H1 (cell line): ENCODE results near the gene DHRS9. TPM values are rescaled to one million over a fixed set of nuclear protein-coding genes. Genes with fewer than 3 reads are reported as not detected.

Experiments used
- CTCF ChIA-PET: fragments of 300-600 bp; sonication (Branson Sonifier 250); formaldehyde crosslinking; loops from one replicate; lab custom pipeline; 2021; ENCODE audit not compliant: partially characterized antibody; lab: Charles Lee
- POLR2A ChIA-PET: fragments of 300-600 bp; sonication (Branson Sonifier 250); formaldehyde crosslinking; loops from one replicate; lab custom pipeline; 2021; ENCODE audit warnings: inconsistent platforms; ENCODE audit not compliant: partially characterized antibody; lab: Charles Lee
- DNase-seq, 2 experiments: peaks; one replicate each; pipeline versions ENCODE4 v3.0.0 to v3.0.0-alpha.2; 2010 to 2022; ENCODE audit warnings: low spot score in 2 of 2, low read depth in 1 of 2, mixed read lengths in 1 of 2
- FAIRE-seq: peaks from 2 replicates; lab custom pipeline; 2011; peaks lifted over from hg19 to GRCh38; lab: Jason Lieb, UNC
- H2AFZ ChIP-seq: 2 replicates; pipeline ENCODE4 v1.8.1; 2012; ENCODE audit warnings: low read length, inconsistent platforms
- H2AK5ac ChIP-seq: 2 replicates; pipeline ENCODE4 v1.6.1; 2013; ENCODE audit warnings: low read depth, low read length
- H2BK120ac ChIP-seq: replicated peaks from 2 replicates; pipeline ENCODE3; 2013; ENCODE audit warnings: low read depth, low read length, inconsistent platforms
- H2BK12ac ChIP-seq: 2 replicates; pipeline ENCODE4 v1.6.1; 2013; ENCODE audit warnings: low read depth, low read length
- H2BK15ac ChIP-seq: 2 replicates; pipeline ENCODE4 v1.6.1; 2013; ENCODE audit warnings: low read length
- H2BK20ac ChIP-seq: 2 replicates; pipeline ENCODE4 v1.6.1; 2013; ENCODE audit warnings: low read length
- H2BK5ac ChIP-seq: 2 replicates; pipeline ENCODE4 v1.6.1; 2013; ENCODE audit warnings: low read depth, low read length
- H3K14ac ChIP-seq: 2 replicates; pipeline ENCODE4 v1.6.1; 2013; ENCODE audit warnings: inconsistent platforms; ENCODE audit not compliant: insufficient read length
- H3K18ac ChIP-seq: 2 replicates; pipeline ENCODE4 v1.6.1; 2013; ENCODE audit warnings: low read length; ENCODE audit errors: extremely low read depth
- H3K23ac ChIP-seq: 2 replicates; pipeline ENCODE4 v1.6.1; 2013; ENCODE audit warnings: inconsistent platforms; ENCODE audit not compliant: insufficient read length
- H3K23me2 ChIP-seq: 2 replicates; pipeline ENCODE4 v1.6.1; 2013; ENCODE audit warnings: low read depth, low read length
- H3K27ac ChIP-seq: 2 replicates; pipeline ENCODE4 v1.6.1; 2011; ENCODE audit warnings: low read depth, low read length, inconsistent platforms
- H3K27me3 ChIP-seq, 4 experiments: replicated peaks in 1 of 4; 1 replicate in 1 of 4; 2 replicates in 3 of 4; pipeline versions ENCODE4 v1.6.1 to v1.8.1; 2011 to 2013; ENCODE audit warnings: low read length in 3 of 4, mild to moderate bottlenecking in 3 of 4, inconsistent platforms in 2 of 4, mixed read lengths in 2 of 4, moderate library complexity in 1 of 4; ENCODE audit not compliant: control insufficient read depth in 3 of 4, insufficient read depth in 3 of 4; ENCODE audit errors: extremely low read depth in 1 of 4
- H3K36me3 ChIP-seq, 4 experiments: 2 replicates each; pipeline versions ENCODE4 v1.6.1 to v1.8.1; 2011 to 2013; ENCODE audit warnings: mild to moderate bottlenecking in 4 of 4, low read length in 3 of 4, moderate library complexity in 2 of 4, control low read depth in 1 of 4, inconsistent platforms in 1 of 4; ENCODE audit not compliant: insufficient read depth in 4 of 4, control insufficient read depth in 2 of 4
- H3K4ac ChIP-seq: replicated peaks from 2 replicates; pipeline ENCODE3; 2013; ENCODE audit warnings: low read length, low read depth, mixed read lengths, inconsistent platforms; ENCODE audit not compliant: insufficient read length
- H3K4me1 ChIP-seq, 4 experiments: replicated peaks in 1 of 4; 1 replicate in 1 of 4; 2 replicates in 3 of 4; pipeline versions ENCODE4 v1.6.1 to v1.8.1; 2011 to 2013; ENCODE audit warnings: low read length in 3 of 4, inconsistent platforms in 2 of 4, mixed read lengths in 1 of 4; ENCODE audit not compliant: insufficient read depth in 4 of 4, control insufficient read depth in 3 of 4
- H3K4me2 ChIP-seq, 2 experiments: 2 replicates each; pipeline versions ENCODE4 v1.6.1 to v1.8.1; 2011 to 2013; ENCODE audit warnings: low read depth in 2 of 2, low read length in 2 of 2, control low read depth in 1 of 2, inconsistent platforms in 1 of 2, mild to moderate bottlenecking in 1 of 2; ENCODE audit not compliant: insufficient read depth in 1 of 2
- H3K4me3 ChIP-seq, 4 experiments: fragments of 200-600, 300-600 bp in 1 of 4; sonication (generic), shearing (Covaris generic), sonication (Bioruptor Twin) in 1 of 4; 2 replicates each; pipeline versions ENCODE4 v1.5.1 to v1.8.1; 2011 to 2016; ENCODE audit warnings: low read length in 4 of 4, low read depth in 3 of 4, control low read depth in 2 of 4, inconsistent platforms in 2 of 4, mild to moderate bottlenecking in 2 of 4, mixed read lengths in 1 of 4, moderate library complexity in 1 of 4; ENCODE audit not compliant: insufficient read depth in 2 of 4; ENCODE audit errors: extremely low read depth in 1 of 4
- H3K56ac ChIP-seq: replicated peaks from 2 replicates; pipeline ENCODE3; 2013; ENCODE audit warnings: low read depth, mild to moderate bottlenecking, mixed read lengths, low read length, inconsistent platforms; ENCODE audit not compliant: insufficient read length
- H3K79me1 ChIP-seq: 2 replicates; pipeline ENCODE4 v1.6.1; 2013; ENCODE audit warnings: low read depth, low read length, control low read depth
- H3K79me2 ChIP-seq, 2 experiments: 2 replicates each; pipeline versions ENCODE4 v1.6.1 to v1.8.1; 2012 to 2013; ENCODE audit warnings: low read length in 2 of 2, mild to moderate bottlenecking in 2 of 2, inconsistent platforms in 1 of 2; ENCODE audit not compliant: insufficient read depth in 2 of 2, control insufficient read depth in 1 of 2
- H3K9ac ChIP-seq, 4 experiments: replicated peaks in 1 of 4; 1 replicate in 1 of 4; 2 replicates in 3 of 4; pipeline versions ENCODE4 v1.6.1 to v1.8.1; 2011 to 2013; ENCODE audit warnings: low read depth in 3 of 4, low read length in 3 of 4, control low read depth in 2 of 4, mild to moderate bottlenecking in 2 of 4, moderate library complexity in 2 of 4, inconsistent platforms in 1 of 4; ENCODE audit errors: extremely low read depth in 1 of 4
- H3K9me3 ChIP-seq, 2 experiments: 2 replicates each; pipeline versions ENCODE4 v1.6.1 to v1.8.1; 2012 to 2013; ENCODE audit warnings: mild to moderate bottlenecking in 2 of 2, moderate library complexity in 2 of 2, control low read depth in 1 of 2, inconsistent platforms in 1 of 2, low read depth in 1 of 2, low read length in 1 of 2, mixed read lengths in 1 of 2; ENCODE audit not compliant: insufficient read depth in 2 of 2
- H4K20me1 ChIP-seq, 2 experiments: replicated peaks in 1 of 2; 2 replicates each; pipeline versions ENCODE3 to v1.8.1; 2011 to 2013; ENCODE audit warnings: inconsistent platforms in 2 of 2, low read length in 2 of 2, mild to moderate bottlenecking in 1 of 2; ENCODE audit not compliant: insufficient read depth in 2 of 2, control insufficient read depth in 1 of 2
- H4K5ac ChIP-seq: 2 replicates; pipeline ENCODE4 v1.6.1; 2013; ENCODE audit warnings: low read length, low read depth, mixed read lengths, inconsistent platforms; ENCODE audit not compliant: insufficient read length
- H4K8ac ChIP-seq: 2 replicates; pipeline ENCODE4 v1.8.0; 2013; ENCODE audit warnings: mild to moderate bottlenecking, moderate library complexity, low read length, inconsistent platforms; ENCODE audit not compliant: insufficient read depth; ENCODE audit errors: extremely low read depth
- H4K91ac ChIP-seq: replicated peaks from 2 replicates; pipeline ENCODE3; 2013; ENCODE audit warnings: low read length, mixed read lengths, inconsistent platforms; ENCODE audit not compliant: insufficient read length
- CBX8 ChIP-seq: fragments of 300-800, 300-1000 bp; sonication (generic); IDR thresholded peaks from 2 replicates; pipeline ENCODE4 v1.7.1; 2016; ENCODE audit warnings: low read depth, low read length, borderline replicate concordance
- RBBP5 ChIP-seq: IDR thresholded peaks from 2 replicates; pipeline ENCODE4 v1.7.1; 2012; ENCODE audit warnings: low read depth, mild to moderate bottlenecking, inconsistent platforms, low read length, moderate library complexity, borderline replicate concordance
- WGBS, 2 experiments: shearing (Covaris generic) in 1 of 2; methylation state at CpG; one replicate each; pipeline versions ENCODE4 v1.1.6 to v1.1.7; 2013 to 2015; ENCODE audit warnings: low lambda C conversion rate in 2 of 2, mixed read lengths in 2 of 2, inconsistent platforms in 1 of 2, low coverage in 1 of 2, missing lambda C conversion rate in 1 of 2; ENCODE audit not compliant: insufficient replicate concordance in 2 of 2, insufficient coverage in 1 of 2, insufficient read length in 1 of 2; ENCODE audit errors: extremely low coverage in 1 of 2, missing lambda C conversion rate in 1 of 2; 5-methylcytosine and 5-hydroxymethylcytosine counted together
- polyA plus RNA-seq, 7 experiments: library from polyadenylated mRNA; depleted of rRNA in 3 of 7; stranded (reverse) in 5 of 7; unstranded in 2 of 7; fragments of >200 nt in 5 of 7; fragments of 200-250 nt in 2 of 7; gene quantifications; 1 replicate in 5 of 7; 2 replicates in 1 of 7; 4 replicates in 1 of 7; pipeline versions ENCODE4 v1.2.1 to v1.2.3, GENCODE V29; 2011 to 2013; ENCODE audit warnings: missing spikeins in 2 of 7, mixed read lengths in 2 of 7
- total RNA-seq: library from RNA; stranded (reverse); fragmentation: NEBNext Ultra II Directional; extraction: Animal tissue kit (Norgen Biotek cat#: 25700); gene quantifications from 2 replicates; pipeline ENCODE4 v1.2.1, GENCODE V29; 2021

Gene DHRS9
- total and polyA plus RNA-seq, 2 of the 8 experiments (the other 6 are each of a cell fraction or from before 2014, with no cell fraction given), result not detected

- no peak overlapping the region for H3K4ac ChIP-seq
- no peak overlapping the region for H4K91ac ChIP-seq
- peak overlapping the region; percentile 55 for H2AFZ ChIP-seq
- peaks cover 0 to 6% (median 3%) of the 10 kb centered on the region in 4 experiments; a peak in 3 of 7 replicates for H3K4me1 ChIP-seq
- 72% methylated on average over 18 of the region's 18 CpGs; no CpG with 5 or more reads in 1 of the 2 experiments for WGBS, 2 experiments
- H3K27ac ChIP-seq, result no peak overlapping the region
- H4K20me1 ChIP-seq, result no peaks in the 10 kb centered on the region
- H3K9ac ChIP-seq, result no peak overlapping the region
- H4K8ac ChIP-seq, result no peak overlapping the region
- no peak overlapping the region for H2BK12ac ChIP-seq
- no peaks in the 10 kb centered on the region for H3K23me2 ChIP-seq
- H3K79me1 ChIP-seq, result no peaks in the 10 kb centered on the region
- no peak for TF ChIP-seq CBX8
- TF ChIP-seq RBBP5, result no peak
- no peak overlapping the region for H3K4me2 ChIP-seq
- no peak overlapping the region for H2BK120ac ChIP-seq
- H3K14ac ChIP-seq, result no peak overlapping the region
- no peak overlapping the region for H3K56ac ChIP-seq
- no peak overlapping the region; the same call in 1 of the 2 replicates for H2BK5ac ChIP-seq
- no peaks in the 10 kb centered on the region for H3K36me3 ChIP-seq
- no peaks in the 10 kb centered on the region for H3K9me3 ChIP-seq
- H2AK5ac ChIP-seq, result no peak overlapping the region
- FAIRE-seq (no peak), DNase-seq (peak in 1 of 2 experiments; percentile 53)
- H2BK20ac ChIP-seq, result no peak overlapping the region
- H3K23ac ChIP-seq, result no peak overlapping the region
- no peak overlapping the region for H2BK15ac ChIP-seq
- H3K18ac ChIP-seq, result no peak overlapping the region
- H4K5ac ChIP-seq, result no peak overlapping the region
- H3K27me3 ChIP-seq, result no peaks in the 10 kb centered on the region
- ChIA-PET POLR2A (no interaction called here), CTCF (interaction anchor here (0.7 to 6.2 kb wide), 22 partner anchors 9 to 294 kb away, joined by 3 to 74 read pairs (median 5); no protein-coding TSS in a partner anchor)
- no peaks in the 10 kb centered on the region for H3K79me2 ChIP-seq
- H3K4me3 ChIP-seq, result no peak overlapping the region
Measured at GRCh38 chr2:169110916-169111315, 41.6 kb downstream of the DHRS9 start.
